Measurements from ENCODE around the gene CCDC27. TPM values are rescaled to one million over a fixed set of nuclear protein-coding genes. Genes with fewer than 3 reads are reported as not detected.
"Not testable (repeated sequence)": the region's sequence is repeated elsewhere in the genome, so short reads cannot be mapped to it uniquely, and the experiment has no call there.

Gene CCDC27
- total RNA-seq, 1 experiment from 2014 or later: not detected

DNA sequence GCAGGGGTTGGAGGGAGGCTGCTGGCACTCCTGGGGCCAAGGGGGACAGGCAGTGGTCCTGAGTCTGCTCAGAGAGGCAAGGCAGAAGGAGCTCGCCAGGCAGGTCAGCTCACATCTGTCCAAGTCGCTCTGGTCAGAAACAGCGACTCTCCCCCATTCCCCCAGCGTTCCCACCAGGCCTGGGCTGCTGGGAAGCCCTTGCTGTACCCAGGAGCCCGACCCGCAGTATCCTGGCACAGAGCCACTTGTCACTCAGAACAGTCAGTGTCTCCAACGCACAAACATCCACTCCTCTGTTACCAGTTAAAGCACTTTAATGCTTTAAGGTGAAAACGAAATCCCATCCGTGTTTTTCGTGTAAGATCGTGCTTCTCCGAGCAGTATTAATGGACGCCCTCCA, 16.6 kb upstream of the CCDC27 start:
- DNase-seq (ENCODE audit: low read depth): no peak

DNA sequence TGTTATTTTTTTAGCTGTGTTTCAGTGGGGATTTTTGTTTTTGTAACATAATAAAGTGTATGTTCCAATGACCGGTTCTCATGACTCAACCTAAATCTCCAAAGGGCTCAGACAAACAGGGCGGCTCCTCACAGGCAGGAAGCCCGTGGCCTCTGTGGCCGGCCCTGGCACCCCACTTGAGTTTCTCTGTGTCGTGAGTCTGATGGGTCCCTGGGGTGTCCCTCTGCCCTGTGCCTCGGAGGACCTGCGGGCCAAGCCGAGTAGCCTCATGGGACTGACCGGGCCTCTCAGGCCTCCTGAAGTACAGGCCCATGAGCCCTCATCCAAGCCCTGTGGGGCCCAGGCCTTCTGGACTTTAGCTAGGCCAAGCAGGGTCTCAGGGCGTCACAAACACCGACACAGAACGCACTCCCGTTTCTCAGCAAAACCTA, 16.1 kb upstream of the CCDC27 start:
- no peak for DNase-seq (ENCODE audit: low read depth)

DNA sequence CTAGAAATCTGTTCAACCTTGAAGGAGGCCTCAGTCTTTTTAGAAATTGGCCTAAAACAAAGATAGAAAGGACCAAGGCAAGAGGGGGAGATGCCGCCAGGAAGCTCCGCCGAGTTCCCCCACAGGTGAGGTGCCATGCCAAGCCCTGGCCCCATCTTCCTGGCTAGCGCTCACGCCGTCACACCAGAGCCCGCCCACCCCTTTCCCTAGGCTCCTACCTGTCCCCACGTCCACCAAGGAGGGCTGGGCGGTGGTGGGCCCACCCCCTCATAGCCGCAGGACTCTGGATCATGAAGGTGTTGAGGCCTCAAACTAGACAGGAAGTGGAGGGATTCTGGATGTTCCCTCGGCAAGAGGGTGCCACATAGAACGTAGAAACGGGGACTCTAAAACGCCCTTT, 15.5 kb upstream of the CCDC27 start:
- no peak for DNase-seq (ENCODE audit: low read depth)

DNA sequence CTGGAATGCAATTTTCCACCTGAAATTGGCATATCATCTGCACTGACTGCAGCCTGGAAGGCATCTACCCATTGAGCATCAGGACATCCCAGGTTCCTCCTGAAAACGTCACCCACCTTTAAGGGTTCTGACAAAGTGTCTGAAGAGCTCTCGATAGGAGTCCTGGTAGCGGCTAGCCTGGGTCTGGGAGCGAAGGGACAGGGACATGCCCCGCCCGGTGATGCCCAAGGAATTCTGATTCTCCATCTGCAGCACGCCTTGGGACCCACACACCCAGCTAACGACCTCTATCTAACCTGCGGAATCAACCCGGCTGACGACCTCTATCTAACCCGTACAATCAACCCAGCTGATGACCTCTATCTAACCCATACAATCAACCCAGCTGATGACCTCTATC, 13.3 kb upstream of the CCDC27 start:
- no peak for DNase-seq (ENCODE audit: low read depth)

DNA sequence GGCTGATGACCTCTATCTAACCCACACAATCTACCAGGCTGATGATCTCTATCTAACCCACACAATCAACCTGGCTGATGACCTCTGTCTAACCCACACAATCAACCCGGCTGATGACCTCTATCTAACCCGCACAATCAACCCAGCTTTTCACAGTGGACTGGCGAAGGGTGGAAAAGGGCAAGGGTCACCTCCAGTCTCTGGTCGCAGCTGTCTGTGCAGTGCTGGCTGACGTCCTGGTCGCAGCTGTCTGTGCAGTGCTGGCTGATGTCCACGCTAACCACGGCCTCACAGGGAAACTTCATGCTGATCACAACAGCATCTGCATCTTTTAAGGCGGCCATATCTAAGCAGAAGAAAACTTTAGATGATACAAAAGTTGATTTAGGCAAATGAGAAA, 12.2 kb upstream of the CCDC27 start:
- DNase-seq (ENCODE audit: low read depth): no peak

DNA sequence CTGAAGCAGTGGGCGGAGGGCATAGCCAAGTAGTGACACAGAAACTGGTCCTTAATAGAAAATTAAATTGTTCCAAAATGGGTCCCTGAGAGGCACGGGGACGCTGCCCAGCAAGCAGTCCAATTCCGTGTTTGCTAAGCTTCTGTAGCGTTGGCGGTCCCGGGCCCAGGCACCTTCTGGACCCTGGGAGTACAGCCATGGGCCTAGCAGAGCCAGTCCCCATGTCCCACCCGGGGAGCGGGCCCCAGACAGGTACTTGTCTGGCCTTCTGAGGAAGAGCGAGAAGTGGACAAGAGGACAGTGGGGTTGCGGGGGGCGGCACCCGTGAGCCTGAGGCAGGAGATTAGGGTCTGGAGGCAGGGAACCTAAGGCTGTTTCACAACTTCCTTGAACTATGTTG, 11.5 kb upstream of the CCDC27 start:
- DNase-seq (ENCODE audit: low read depth): no peak

DNA sequence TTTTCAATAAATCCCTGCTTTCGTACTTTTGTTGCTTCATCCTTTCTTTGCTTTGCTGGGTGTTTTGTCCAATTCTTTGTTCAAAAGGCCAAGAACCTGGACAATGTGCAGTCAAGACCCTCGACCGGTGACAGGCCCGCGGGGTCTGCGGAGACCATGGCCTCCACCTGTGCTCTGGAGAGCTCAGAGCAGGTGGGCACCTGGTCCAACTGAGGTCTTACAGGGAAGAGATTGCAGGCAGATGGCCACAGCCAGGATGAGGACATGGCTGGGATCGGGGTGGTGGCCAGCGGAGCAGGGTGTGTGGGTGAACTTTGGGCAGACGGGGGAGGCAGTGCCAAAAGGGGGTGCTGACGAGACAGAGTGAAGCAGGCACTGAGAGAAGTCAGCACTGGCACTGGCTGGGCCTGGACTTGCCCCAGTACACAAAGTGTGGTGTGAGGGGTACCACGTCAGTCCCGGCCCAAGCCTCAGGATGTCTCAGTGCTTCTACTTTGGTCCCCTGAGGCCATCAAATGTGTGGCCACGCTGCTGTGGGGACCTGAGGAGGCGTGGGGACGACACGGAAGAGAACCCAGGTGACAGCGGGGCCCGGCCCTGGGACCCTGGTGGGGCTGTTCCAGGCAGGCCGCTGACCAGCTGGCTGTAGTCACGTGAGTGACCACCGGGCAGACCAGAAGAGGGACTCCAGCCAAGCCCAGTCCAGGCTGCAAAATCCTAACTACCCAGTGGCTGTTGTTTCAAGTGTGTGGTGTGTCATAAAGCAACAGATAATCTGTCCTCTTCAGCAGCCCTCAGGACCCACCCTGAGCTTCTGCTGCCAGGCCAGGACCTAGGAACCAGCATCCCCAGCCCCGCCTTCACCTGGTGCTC, 10.4 kb upstream of the CCDC27 start:
- DNase-seq (ENCODE audit: low read depth): no peak

DNA sequence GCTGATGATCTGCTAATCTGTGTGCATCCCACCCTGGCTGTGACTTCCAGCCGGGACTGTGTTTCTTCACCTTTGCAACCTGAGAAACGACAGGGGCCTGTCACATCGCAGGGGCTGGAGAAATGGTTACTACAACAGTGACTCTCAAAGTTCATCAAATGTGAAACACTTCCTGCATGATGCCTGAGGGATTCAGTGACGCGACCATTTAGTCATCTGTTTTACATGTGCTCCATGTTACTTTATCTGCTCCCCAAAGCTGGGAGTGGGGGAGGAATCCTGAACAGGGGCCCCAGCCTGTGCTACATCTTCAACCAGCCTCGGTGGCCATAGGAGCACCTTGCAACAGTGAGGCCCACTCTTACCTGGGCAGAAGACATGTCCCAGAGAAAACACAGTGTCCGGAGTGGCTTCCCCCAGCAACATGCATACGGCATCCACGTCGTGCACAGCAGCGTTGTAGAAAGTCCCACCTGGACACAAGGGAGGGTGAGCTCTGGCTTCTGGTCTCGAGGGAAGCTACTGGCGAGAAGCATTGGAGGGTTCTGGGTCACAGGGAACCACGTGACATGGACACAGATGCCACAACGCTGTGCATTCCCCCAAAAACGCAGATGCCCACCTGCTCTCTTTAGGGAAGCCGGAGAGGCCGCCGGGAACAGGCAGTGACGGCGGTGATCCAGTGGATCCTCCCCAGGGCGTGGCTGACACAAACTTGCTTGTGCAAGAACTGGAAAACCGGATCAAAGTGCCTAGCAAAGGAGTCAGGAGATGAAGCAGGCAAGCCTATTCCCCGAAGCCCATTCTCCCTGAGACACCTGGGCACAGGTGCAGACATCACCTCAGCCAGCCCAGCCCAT, 9.6 kb upstream of the CCDC27 start:
- DNase-seq (ENCODE audit: low read depth): no peak

DNA sequence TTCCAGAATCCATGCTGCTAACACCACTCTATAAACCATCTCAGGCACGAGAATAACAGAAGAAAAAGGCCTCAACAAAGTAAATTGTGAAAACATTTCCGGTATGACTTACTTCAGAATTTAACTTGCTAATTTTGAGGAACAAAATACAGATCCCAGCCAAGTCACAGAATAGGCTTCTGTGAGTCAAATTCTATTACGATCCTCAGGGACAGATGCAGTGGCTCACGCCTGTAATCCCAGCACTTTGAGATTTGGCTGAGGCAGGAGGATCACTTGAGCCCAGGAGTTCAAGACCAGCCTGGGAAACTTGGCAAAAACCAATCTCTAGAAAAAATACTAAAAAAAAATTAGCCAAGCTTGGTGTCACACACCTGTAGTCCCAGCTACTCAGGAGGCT, 8.8 kb upstream of the CCDC27 start:
- no peak for DNase-seq (ENCODE audit: low read depth)

DNA sequence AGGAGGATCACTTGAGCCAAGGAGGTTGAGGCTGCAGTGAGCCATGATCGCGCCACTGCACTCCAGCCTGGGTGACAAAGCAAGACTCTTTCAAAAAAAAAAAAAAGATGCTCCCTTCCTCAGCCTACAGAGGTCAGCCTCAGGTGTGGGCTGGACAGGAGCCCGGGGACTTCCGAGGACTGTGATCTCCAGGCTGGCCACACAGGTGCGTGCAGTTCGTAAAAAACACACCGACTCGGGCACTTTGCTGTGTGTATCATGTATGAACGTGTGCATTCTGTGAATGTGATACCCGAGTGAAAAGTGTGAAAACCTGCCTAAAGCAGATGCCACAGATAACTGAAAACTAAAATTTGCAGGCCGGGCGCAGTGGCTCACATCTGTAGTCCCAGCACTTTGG, 8.4 kb upstream of the CCDC27 start:
- DNase-seq (ENCODE audit: low read depth): no peak

DNA sequence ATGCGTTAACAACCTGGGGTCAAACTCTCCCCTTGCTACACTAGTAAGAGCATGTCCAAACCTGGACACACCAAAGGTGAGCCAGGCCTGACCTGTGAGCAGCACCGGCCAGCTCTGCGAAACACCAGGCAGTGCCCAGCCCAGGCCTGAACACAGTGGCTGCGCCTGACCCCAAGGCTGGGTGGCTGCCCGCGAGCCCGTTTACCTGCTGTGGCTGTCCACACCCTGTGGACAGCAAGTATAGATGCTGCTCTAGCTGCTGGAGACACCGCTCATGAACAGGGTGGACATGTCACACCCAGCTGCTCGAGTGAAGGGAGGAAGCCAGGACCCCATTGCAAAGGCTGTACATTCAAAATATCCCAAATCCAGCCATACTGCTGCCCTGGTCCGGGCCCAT, 7.6 kb upstream of the CCDC27 start:
- no peak for DNase-seq (ENCODE audit: low read depth)

DNA sequence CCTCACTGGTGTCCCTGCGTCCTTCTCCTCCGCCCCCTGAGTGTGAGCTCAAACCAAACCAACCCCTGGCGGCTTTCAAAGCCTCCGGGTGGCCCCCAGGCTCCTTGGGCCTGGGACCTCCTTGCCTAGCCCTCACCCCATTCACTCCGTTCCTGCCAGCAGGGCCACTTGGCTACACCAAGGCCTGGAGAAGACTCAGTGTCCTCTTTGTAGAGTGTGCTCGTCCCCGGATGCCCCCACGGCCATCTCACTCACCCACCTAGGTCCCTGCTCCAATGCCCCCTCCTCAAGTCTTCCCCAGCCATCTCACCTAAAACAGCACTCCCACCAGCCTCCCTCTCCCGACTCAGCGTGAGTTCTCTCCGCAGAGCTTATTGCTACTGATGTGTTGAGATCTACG, 7.2 kb upstream of the CCDC27 start:
- no peak for DNase-seq (ENCODE audit: low read depth)

DNA sequence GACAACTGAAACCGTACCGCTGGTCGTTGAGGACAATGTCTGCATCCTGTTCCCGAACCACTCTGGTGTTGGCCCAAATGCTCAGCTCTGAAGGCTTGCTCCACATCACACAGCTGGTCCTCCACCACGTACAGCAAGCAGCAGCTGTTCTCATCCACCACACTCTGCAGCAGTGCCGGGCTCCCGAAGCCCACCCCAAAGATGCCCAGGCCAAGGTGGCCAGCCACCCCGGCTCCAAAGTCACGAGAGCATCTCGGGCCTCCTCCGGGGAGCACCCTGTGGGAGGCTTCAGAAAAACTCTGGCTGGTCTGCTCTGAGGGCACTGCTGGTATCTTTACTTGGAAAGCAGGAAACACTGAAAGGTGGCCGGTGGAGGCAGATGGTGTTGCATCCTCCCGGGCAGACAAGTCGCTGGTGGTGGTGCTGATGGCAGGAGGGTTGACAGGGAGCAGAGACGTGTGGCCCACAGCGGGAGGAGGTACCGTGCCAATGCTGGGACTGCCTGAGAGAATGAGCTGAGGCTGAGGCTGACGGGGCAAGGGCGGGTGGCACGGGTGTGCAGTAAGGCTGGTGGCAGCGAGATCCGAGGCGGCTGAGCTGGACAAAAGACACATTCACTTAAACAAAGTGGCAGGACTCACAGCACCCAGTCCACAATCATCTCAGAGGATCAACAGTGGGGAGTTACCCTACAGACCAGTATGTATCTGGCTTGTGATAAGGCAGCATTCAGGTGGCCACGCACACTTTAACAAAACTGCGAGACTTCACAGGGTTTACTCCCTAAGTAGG, 6.5 kb upstream of the CCDC27 start:
- no peak for DNase-seq (ENCODE audit: low read depth)

DNA sequence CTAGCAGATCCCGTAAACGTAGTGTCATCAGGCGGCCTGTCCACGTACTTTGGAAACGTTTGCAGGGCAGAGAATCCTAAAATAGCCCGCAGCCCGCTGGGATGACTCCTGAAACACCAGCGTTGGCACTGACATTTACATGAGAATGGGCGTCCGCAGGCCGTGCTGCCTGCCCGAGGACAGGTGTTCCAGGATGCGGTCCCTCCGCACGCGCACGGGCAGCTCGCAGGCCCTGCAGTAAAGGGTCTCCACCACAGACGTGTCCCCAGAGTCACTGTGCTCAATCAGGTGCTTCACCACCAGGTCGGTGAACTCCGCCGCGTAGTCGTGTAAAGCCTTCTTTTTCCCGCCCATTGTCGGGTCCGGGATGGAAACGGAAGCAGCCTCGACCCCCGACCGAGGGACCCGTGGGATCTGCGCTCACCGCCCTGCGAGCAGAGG, 5.8 kb upstream of the CCDC27 start:
- DNase-seq (ENCODE audit: low read depth): no peak

DNA sequence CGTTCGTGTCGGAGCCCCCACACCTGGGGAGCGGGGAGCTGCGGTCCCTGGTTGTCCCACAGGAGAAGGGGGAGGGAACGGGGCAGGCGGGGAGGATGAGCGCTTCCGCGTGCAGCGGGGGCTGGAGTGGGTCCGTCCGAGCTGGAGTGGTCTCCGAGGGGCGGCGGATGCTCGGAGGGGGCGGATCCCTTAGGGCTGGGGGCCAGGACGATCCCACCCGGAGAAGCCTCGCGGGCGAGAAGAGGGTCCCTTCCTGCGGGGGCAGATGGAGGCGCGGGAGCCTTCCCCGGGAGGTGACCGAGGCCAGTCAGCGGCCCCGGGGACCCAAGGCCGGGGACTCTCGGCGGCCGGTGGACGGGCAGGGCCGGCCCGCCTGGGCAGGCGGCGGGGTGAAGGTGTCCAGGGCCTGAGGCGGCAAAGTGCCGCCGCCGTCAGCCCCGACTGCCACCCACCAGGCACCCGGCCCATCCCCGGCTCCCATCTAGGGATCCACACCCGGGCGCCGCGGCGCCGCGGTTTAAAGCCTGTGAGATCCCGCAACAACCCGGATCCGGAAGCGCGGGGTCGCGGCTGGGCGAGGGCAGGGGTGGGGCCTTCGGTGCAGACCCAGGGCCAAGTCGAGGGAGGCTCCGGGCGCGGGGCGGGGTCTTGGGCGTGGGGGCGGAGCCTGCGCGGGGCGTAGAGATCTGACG, 5.3 kb upstream of the CCDC27 start:
- DNase-seq (ENCODE audit: low read depth): peak; percentile 67

DNA sequence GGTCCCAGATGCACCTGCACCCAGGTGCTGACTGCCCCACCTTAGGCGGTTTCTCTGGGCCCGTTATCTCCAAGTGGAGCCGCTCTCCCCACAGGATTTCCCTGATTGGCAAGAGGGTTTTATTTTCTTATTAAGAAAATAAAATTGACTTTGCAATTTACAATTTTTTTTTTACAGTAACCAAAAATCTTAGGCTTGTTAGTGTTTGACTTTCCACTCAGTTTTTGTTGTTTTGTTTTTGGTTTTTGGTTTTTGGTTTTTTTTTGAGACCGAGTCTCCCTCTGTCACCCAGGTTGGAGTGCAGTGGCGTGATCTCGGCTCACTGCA, 4.8 kb upstream of the CCDC27 start:
- no peak for DNase-seq (ENCODE audit: low read depth)

DNA sequence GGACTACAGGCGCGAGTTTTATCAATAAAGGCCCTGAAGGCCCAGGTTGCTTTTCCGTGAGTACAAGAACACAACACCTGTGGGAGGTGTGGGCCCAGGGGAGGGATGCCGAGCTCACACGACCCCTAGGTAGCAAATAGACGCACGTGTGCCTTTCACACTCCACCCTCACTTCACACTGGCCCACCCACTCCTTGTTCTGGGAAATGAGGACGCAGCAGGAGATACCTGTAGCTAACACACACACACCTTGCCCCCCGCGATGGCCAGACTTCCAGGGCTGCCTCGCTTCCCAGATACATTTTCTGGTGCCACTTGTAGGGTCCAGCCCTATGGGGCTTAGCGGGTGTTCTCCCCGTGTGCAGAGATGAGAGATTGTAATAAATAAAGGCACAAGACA, 4.3 kb upstream of the CCDC27 start:
- DNase-seq (ENCODE audit: low read depth): no peak

DNA sequence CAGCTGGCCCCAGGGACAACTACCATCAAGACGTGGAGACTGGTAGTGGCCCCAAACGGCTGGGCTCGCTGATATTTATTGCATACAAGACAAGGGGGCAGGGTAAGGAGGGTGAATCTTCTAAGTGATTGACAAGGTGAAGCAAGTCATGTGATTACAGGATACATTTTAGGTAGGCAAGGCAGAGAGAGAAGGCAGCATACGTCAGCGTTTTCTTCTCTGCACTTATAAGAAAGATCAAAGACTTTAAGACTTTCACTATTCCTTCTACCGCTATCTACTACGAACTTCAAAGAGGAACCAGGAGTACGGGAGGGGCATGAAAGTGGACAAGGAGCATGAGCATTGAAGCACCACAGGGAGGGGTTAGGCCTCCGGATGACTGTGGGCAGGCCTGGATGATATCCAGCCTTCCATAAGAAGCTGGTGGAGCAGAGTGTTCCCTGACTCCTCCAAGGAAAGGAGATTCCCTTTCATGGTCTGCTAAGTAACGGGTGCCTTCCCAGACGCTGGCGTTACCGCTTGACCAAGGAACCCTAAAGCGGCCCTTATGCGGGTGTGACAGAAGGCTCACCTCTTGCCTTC, 3.8 kb upstream of the CCDC27 start:
- DNase-seq (ENCODE audit: low read depth): not testable (repeated sequence)

DNA sequence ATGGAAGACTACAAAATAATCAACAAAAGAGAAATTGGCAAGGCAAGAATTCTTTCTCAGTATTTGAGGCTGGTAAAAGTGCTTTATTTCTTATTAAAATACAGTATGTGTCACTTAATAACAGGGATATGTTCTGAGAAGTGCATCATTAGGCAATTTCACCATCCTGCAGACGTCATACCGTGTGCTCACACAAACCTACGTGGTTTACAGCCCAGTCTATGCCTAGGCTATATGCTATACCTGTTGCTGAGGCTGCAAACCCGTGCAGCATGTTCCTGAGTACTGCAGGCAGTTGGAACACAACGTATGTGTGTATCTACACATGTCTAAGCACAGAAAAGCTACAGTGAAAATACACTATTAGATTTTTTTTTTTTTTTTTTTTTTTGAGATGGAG, 2.7 kb upstream of the CCDC27 start:
- no peak for DNase-seq (ENCODE audit: low read depth)

DNA sequence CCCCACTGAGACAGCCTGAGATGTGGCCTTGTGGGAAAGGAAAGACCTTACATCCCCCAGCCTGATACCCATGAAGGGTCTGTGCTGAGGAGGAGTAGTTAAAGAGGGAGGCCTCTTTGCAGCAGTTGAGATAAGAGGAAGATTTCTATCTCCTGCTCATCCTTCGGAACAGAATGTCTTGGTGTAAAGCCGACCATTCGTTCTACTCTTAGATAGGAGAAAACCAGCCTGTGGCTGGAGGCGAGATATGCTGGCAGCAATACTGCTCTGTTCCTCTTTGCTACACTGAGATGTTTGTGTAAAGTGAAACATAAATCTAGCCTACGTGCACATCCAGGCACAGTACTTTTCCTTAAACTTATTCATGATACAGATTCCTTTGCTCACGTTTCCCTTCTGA, 1.5 kb upstream of the CCDC27 start:
- no peak for DNase-seq (ENCODE audit: low read depth)
